Muscle of arm (tissue), 12 donors: ENCODE data around the gene IQCN. TPM values are rescaled to one million over a fixed set of nuclear protein-coding genes. Genes with fewer than 3 reads are reported as not detected.

Experiments used
- DNase-seq: peaks from one replicate; pipeline ENCODE4 v3.0.0-alpha.2; 2013
- polyA plus RNA-seq, 12 donors: library from polyadenylated mRNA; unstranded; fragments of 120-200 nt; gene quantifications; one replicate each; pipeline ENCODE4 v1.2.1, GENCODE V29; 2013; ENCODE audit not compliant: insufficient read length in 12 of 12

The IQCN gene
- polyA plus RNA-seq, 12 donors = 1.9 to 17.4 (median 3.3) TPM; not detected in 1

DNA sequence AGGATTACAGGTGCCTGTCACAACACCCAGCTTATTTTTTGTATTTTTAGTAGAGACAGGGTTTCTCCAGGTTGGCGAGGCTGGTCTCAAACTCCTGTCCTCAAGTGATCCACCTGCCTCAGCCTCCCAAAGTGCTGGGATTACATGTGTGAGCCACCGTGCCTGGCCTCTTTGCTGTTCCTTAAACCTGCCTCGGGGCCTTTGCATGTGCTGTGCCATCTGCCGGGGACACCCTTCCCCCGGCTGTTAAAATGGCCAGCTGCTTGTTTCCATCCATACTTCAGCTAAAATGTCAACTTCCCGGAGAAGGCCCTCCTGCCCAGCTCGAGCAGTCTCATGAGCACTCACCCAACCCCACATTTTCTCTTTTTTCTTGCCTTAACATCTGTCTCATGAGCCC, 29.0 kb downstream of the IQCN start:
- DNase-seq = no peak

DNA sequence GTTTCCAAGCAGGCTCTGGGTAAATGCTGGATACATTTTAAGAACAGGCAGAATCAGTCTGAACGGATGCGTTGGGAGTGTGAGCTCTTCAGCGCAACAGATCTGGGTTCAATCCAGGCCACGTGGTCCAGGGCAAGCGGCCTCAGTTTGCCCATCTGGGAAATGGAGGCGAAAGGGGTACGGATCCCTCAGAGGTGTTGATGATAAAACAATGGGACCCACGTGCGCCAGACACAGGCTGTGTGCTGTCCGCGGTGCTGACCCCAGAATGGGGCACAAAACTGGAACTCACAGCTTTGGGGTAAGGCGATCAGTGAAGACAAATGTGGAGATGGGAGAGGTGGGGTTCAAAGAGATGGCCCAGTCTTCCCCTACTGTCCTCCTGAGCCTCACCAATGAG, 34.9 kb downstream of the IQCN start:
- DNase-seq = no peak

DNA sequence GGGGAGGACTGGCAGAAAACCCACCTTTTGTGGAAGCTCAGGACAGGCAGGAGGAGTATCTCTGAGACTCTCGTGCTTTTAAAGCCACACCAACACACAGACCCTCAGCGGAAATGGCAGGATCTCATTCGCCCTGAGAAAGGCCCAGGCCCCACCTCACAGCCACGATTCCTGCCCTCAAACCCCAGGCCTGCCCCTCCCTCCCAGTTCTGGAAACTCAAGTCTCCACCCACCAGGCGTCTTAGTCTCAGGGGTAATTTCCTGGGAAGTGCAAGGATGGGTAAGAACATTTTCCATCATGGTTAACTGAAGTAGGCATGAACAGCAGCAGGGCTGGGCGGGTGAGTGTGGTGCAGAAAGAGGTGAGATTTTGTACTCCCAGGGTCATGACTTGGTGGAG, 40.1 kb downstream of the IQCN start:
- DNase-seq = no peak

DNA sequence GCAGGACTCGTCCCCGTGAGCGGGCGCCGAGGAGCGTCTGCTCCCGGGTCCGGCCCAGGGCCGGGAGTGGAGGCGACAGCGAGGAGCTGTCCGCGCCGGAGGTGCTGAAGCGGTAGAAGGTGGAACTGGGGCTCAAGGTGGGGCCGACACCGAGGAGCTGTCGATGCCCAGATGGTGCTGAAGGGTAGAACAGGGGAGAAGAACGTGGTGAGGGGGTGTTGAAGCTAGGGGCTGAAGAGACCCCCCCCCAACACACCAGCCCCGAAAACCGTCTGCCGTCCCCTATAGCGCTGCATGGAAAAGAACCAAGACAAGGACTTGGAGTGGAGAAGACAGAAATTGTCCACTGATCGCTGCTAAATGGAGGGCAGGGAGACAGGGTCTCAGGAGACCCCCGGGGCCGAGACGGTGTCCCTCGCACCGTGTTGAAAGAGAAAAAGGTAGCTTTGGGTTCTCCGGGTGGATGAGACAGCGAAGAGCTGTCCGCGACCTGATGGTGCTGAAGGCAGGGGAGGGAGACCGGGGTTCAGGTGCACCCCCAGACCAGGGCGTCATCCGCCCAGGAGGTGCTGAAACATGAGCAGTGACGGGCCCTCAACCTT, 40.9 kb downstream of the IQCN start:
- DNase-seq = peak; percentile 62

DNA sequence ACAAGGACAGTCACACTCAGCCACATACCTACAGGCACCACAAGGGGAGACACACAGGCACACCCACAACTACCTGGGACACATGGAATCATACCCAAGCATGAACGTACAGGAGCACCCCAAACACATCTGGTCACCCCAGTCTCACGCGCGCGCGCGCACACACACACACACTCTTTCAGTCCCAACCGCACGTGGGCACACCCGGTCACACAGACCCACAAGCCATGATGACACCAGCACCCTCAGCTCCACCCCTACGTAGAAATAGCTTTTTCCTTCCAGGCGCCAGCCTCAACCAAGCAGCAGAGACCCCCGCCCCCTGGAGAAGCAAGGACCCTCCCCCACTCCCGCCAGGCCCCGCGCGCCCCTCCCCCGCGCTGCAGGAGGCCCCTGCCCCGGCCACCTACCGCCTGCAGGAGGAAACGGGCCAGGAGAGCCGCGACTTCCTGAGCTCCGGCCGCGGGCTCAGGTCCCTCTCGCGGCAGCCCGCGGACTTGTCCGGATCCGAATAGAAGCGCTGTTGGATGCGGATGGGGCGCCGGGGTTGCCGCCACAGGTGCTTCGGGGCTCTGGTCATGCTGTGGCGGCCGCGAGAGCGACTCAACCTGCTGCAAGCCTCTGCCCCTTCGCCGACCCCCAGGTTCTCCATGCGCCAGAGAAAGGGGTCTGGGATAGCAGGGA, 41.6 kb downstream of the IQCN start:
- no peak for DNase-seq

DNA sequence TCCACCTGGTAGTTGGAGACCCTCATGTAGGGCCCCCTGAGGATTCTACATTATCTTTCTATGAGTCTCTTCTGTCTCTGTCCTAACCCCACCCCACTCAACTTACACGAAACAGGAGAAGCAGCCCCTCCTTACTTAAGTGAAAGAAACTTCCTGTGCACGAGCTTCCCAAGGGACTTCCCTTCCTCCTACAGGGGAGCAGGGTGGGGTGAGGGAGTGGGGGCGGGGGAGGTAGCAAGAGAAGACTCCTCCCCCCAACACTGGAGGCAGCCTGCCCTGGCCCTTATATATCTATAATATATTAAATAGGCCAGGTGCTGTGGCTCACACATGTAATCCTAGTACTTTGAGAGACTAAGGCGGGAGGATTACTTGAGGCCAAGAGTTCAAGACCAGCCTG, 42.5 kb downstream of the IQCN start:
- DNase-seq = no peak

DNA sequence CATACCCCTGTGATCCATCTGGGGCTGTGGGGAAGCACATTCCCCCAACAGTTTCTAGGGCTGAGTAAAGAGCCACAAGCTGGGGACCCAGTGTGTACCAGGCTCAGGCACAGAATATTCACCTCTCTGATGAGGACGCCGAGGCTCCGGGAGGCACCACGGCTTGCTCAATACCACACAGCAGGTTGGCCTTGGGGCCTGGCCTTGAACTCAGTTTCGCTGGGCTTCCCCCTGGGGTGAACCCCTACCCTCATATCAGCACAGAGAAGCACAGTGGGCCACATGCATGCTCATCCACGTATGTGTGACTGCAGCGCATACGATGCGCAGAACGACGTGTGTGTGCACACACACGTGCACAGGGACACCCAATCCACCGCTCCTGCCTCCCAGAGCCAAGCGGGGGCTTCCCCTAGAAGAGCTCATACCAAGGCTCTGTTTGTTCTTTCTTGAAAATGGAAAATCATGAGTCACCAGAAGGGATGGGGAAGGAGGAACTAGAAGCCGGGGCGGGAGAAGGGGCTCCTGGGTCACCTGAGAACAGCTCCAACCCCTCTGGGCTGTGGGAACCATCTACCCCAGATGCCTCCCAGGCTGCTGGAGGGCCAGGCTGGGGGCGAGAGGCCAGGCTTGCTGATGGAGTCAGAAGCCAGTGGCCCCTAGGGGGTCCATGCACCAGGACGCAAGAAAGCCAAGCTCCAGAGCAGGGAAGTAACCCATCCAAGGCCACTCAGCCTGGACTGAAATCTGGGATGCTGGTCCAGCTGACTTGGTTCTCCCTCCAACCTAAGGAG, 43.1 kb downstream of the IQCN start:
- DNase-seq = no peak

DNA sequence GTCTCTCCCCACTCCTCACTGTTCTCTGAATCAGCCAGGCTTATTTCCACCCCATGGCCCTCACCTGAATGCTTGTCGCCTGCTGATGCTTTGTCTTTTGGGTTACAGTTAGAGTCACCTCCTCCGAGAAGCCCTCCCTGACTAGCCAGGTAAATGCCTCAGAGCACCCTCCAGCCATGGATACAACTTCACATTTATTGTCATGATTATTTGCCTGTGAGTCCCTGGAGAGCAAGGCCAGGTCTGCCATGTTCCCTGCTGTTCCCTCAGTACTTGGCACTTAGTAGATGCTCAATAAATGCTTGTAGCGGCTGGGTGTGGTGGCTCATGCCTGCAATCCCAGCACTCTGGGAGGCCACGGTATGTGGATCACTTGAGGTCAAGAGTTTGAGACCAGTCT, 44.3 kb downstream of the IQCN start:
- no peak for DNase-seq

DNA sequence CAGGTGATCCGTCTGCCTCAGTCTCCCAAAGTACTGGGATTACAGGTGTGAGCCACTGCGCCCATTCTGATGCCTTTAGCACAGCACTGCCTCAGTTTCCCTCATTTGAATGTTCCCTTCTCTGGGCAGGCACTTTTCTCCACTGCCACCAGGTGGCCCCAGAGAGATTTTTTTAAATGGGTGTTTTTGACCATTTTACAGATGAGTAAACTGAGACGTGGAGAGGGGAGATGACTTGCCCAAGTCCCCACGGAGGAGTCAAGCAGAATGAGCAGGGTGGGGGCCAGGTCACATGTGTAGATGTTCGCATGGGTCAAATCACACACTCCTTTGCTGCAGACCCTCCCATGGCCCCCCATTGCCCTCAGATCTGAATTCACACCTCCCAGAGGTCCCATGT, 44.8 kb downstream of the IQCN start:
- DNase-seq = no peak

DNA sequence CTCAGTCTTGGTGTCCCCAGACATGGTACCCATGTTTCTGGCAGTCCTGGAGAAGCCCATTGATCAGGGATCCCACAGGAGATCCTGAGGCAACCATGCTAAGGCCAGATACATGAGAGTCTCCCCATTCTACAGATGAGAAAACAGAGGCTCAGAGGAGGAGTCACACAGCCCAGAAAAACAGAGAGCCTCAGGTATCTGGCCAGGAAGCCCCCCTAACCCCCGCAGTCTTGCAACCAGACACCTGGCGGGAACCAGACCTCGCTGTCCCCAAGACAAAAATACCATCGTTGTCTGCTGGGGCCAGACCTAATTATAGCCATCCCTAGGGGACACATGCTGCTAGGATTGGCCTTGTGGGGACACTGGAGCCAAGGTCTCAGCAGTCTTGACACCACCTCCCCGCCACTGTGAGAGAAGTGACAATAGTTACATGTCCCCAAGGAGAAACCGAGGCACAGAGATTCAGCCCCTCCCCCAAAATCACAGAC, 46.4 kb downstream of the IQCN start:
- no peak for DNase-seq

DNA sequence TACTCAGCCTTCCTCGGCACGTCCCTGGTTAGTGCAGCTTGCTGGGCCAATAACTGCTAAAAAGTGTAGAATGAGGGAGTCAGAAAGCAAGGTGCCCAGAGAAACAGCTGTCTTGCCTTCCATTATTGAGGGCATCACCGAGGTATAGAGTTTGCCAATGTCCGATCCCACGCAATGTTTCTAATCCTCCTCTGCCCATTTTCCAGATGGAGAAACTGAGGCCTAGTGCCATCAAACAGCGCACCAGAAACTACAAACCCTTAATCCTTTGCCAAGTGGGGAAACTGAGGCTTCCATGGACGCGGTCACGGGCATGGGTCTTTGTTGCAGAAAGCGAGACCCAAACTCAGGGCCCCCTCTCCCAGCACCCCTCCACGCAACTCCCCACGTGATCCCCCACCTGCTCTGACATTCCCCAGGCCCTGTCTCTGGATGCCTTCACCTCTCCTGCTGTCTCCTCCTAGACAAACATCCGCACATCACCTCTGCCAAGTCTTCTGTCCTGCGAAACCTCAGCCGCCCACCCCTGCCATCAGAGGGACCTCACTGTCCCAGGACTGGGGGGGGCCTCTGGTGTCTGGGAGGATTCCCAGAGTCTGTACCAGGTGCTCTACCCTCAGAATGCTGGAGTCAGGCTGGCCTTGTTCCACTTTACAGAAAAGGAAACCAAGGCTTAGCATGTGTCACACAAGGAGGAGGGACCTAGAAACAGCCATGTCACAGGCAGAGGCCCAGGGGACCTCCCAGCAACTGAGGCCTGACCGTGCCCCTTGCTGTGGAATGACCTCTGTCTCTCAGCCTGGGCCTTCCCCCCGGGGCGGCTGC, 47.1 kb downstream of the IQCN start:
- no peak for DNase-seq

DNA sequence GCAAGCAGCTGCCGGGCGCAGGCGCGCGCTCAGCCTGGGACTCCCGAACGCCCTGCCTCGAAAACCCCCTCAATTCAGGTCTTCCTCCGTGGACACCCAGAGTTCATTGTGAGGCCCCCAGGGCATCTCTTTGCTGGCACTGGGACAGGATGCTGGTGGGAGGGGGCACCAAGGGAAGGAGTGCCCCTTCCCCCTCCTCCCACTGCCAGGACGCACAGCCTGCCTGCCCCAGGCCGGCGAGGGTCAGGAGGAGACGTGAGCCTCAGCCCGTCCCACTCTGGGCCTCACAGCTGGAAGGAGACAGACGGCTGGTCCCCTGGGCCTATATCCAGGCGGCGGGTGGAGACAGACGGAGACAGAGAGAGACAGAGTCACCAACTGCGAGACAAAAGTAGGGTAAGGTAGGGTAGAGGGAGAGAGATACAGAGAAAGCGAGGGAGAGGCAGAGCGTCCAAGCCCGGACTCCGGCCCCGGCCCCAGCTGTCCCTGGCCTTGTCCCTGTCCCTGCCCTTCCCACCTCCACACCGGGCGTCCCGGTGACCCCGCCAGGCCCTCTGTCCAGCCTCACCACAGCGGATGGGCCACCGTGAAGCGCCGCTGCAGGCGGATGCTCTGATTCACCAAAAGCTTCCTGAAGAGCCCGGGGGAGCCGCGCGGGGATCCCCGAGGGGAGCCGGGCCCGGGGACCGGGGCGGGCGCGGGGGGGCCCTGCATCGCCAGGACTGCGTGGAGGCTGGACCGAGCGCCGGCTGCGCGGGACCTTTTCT, 48.4 kb downstream of the IQCN start, which contains the start of gene PDE4C:
Gene PDE4C (minus strand): TSS at position 737 of the 767 bp plus-strand sequence. CDS start 23 bp downstream, at position 714.
- no peak for DNase-seq

DNA sequence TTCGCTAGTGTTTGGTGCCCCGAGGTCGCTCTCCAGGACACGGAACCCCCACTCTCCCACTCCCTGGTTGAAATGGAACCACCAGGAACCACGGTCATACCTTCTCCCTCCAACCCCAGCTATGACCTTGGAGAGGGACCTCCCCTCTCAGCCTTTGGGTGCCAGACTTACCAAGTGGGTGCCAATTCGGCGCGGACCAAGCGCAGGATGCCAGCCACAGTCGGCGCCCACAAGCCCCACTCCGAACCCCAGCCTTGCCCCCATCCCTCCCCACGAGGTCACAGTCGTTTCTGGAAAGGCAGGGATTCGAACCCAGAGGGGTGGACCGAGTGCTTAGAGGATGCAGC, 48.9 kb downstream of the IQCN start:
- no peak for DNase-seq

DNA sequence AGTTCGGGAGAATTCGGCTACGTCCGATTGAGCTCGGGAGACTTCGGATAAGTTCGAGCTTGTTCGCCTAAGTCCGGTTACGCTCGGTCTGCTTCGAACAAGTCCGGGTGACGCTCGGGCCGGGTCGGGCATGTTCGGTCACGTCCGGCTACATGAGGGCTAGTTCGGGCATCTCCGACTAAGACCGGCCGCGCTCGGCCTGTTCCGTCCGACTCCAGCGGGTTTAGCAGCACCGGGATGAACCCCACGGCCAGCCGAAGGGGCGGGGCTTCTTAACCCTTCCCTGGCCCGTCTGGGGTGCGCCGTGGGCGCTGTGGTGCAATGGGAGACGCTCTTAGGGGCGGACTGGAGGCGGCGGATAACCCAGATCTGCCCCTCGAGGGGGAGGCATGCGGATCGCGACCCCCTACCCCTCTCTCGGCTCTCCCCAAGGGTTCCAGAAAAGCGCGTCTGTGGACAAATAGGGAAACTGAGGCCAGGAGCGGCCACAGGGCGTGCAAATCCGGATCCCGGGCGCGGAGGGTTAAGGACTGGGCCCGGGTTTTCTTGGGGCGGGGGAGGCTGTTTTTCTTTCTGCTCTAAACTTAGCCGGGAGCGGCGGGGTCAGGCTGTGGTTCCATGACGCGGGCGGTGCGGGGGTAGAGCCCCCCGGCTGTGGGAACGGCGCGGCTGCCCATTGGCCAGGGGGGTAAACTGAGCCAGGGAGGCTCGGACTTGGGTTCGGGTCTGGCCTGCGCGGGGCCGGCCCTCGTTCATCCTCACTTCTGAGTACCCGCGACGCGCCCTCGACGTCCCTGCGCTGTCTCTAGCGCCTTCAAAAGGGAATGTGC, 49.5 kb downstream of the IQCN start:
- DNase-seq = peak; percentile 97

DNA sequence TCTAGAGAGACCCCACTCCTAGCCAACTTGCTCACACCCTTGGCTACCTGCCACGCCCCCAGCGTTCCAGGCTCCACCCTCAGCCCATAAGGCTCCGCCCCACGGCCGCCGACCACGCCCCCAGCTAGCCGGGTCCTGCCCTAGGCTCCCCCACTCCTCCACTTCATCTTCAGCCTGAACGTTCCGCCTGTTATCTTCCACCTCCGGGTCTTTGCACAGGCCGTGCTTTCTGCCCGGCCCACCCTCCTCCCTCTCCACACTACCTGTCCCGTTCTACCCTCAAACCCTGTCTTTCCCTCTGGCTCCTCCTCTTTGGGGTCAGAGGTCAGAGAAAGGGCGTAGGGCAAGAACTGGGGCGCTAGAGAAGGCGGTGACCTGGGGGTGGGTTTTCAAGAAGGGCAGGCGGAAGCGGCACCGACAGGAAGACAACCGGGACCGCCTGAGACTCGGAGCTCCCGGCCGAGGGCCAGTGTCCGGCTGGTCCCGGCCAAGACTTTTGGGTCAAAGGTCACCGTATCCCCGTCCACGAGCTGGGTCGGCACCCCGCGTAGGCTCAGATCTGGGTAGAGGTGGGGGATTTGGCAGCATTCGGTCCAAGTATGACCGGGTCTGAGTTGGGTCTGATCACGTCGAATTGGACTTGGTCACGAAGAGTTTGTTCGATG, 50.3 kb downstream of the IQCN start:
- DNase-seq = no peak

DNA sequence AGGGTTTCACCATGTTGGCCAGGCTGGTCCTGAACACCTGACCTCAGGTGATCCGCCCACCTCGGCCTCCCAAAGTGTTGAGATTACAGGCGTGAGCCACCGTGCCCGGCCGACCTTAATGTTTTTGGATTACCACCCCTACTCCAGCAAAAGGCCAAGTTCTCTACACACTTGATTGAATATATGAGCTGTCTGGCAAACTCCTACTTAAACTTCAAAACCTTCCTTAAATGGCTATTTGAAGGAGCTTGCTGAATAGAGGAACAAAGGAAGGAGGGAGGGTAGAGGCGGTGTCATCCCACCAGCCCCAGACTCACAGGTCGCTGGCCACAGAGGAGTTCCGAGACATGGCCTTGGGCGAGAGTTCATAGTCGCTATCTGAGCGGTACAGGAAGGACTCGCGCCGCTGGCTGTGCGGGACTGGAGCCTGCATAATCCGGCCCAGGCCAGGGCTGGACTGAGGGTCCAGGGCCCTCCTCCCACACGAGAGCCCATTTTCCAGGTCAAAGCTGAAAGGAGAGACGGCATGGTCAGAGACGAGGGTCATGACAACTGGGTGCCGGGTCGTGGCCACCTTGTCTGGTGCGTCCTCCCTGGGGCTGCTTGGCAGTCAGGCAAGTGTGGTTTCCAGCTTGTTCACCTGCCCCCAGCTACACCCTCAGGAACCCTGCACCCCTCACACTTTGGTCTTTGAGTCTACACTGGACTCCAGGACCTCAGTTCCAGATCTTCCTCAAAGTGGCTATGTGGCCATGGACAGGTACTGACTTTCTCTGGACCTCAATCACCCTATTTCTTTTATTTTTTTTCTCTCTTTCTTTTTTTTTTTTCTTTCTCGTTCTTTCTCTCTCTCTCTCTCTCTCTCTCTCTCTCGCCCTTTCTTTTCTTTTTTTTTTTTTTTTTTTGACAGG, 52.2 kb downstream of the IQCN start:
- no peak for DNase-seq

DNA sequence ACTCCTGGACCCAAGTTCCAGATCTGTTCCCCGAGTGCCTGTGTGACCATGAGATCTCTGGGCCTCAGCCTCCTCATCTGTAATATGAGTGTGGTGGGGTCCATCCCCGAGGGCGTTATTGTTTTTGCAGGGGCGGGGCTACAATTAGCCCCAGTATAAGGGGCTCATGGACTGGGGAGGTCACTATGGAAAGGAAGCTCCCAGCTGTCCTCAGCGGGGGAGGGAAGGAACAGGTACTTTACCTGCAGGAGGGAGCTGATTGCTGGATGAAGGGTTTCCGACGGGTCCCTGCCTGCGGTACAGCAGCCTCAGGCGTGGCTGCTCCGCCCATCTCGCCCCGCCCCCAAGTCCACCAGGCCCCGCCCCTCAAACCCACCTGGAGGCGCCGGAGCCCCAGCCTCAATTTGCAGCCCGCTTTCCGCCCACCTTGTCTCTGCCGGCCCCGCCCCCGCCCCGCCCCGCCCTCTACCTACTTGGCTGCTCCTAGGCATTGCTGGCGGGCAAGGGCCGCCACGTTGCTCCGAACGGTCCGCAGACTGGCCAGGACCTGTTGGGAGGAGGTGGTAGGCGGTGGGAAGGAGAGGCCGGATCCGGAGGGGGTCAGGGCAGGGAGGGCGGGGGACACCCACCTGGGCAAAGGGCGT, 53.5 kb downstream of the IQCN start:
- DNase-seq = no peak
